Glomerular visceral epithelial cell (primary cell): ENCODE results near the gene PROM1.
A peak's percentile ranks its signal among the peaks of the same experiment; 100 is the strongest.

Source experiments
- DNase-seq: peaks from one replicate; pipeline ENCODE4 v3.0.0-alpha.2; 2016; ENCODE audit errors: extremely low spot score

The PROM1 gene

DNA sequence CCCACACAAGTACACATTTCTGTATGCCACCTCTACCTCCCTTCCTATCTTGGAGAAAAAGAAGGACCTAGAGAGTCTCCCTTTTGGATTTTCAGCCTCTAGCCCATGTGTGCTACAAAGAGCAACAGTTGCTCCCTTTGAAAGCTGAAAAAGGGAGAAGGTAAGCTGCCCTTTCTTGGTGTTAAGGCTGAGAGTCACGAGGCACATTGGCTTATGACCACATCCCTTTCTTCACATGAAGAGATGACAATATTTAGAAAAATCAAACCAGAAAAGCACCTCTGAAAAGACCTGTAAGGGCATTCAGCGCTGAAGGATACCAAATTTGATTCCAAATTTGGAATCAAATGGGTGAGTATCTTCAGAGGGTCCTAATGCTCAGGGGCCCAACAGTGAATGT, 138.9 kb downstream of the PROM1 start:
- no peak for DNase-seq

DNA sequence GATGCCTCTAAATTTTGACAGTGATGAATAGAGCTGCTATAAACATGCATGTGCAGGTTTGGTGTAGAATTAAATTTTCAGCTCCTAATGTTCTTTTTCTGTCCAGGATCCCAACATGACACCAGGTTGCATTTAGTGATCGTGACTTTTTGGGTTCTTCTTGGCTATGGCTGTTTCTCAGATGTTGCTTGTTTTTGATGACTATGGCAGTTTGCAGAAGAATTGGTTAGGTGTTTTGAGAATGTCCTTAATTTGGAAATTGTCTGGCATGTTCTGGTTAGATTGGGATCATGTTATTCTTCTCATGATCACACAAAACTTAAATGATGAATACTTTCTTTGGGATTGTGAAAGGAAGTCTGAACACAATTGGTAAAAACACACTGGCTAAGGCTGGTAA, 141.5 kb downstream of the PROM1 start:
- no peak for DNase-seq

DNA sequence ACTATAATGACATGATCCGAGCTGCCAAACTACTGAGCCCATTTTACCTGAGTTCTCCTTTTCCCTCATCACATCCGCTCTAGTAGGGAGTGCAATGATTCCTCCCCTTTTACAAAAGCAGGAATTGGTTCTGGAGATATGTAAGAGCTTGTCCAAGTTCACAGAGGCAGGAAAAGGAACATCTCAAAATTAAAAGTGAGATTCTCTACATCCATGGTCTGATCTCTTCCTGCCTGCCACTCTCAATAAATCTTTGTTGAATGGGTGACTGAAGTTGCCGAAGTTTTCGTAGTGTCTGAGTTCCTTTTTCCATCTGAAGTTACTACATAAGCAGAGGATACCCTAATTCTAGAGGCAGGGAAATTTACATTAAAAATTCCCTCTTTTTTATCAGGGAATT, 145.2 kb downstream of the PROM1 start, which contains the start of gene FGFBP1:
Gene FGFBP1 (minus strand): TSS at position 101 of the 400 bp plus-strand sequence. CDS start 2,108 bp downstream, outside the sequence.
- no peak for DNase-seq

DNA sequence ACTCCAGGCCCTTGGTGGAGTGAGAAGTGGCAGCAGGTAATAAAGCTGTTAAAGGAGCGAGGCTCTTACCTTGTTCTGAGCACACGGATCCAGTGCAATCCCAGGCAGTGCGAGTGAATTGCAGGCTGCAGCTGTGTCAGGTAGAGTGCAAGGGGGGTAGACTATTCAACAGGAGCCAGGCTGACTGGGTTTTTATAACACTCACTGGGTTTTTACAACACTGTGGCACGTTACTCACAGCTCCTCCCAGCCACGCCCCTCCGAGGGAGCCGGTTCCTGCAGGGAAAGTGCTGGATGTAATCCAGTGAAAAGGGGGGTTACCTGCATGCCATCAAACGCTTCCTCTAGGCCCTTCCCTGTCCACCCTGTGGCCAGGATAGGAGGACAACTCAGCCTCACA, 145.6 kb downstream of the PROM1 start:
- DNase-seq = peak; percentile 31

DNA sequence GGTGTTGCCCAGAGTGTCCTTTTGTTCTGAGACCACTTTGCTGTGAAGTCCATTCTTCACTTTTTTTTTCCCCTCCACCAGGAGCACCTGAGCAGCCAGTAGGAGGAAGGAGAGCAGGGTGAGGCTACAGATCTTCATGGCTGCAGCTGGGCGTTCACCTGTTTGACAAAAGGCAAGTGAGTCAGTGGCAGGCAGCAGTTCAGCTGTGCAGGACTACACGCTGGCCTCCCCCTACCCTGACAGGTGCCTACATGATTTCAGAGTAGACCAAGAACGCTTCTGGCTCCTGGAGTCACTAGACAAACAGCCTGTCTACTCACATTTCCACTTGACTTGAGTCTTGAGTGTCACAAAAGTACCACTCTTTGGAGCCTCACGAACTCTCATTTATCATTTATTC, 147.3 kb downstream of the PROM1 start:
- no peak for DNase-seq

DNA sequence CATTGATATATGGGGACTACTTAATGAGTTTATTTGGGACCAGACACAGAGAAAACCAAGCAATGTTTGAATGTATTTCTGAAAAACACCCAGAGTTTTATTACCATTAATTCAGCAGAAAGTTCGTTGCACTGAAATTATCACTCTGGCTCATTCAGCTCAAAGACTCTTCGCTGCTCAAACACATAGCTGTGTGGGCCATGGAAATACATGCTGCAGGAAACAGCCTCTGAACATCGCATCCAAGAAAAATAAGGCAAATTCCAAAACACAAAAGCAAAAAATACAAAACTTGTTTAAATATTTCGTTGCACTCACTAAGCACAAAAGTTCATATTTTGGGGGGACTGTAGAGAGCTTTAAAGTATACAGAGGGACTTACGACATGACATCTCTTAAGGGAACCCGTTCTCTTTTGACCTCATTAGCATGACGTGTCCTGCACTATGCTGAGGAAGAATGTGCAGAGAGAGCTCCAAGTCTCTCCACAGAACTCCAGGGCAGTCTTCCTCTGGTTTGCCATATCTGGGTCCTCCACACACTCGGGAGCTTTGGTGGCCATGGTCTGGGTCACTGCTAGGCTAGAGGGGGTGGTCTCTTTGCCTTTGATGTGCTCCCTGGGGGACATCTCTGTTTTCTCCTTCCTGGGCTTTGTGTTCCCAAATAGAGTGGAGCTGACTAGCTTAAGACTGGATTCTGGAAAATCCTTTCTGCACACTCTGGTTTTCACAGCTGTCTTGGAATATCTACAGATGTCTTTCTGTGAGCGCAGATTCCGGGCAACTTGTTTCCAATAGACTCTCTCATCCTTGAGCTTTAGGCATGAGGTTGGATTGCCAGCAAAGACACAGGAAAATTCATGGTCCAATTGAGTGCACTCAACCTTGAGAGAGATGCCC, 148.1 kb downstream of the PROM1 start:
- DNase-seq = no peak

DNA sequence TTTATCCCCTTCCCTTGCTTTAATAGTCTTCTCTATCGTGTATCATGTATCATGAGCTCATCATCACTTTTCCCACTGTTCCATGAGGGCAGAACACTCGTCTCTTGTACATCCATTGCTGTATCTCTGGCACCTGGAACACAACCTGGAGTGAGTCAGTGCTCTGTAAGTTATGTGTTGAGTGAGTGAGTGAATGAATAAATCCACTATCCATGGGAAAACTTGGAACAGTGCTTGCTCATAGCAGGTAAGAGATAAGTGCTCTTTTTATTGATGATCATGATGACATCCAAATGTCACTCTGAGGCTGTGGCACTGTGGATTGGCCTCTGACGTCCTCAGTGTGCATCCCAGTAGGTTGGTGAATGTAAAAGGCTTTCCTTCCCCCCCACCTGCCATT, 149.6 kb downstream of the PROM1 start:
- no peak for DNase-seq

DNA sequence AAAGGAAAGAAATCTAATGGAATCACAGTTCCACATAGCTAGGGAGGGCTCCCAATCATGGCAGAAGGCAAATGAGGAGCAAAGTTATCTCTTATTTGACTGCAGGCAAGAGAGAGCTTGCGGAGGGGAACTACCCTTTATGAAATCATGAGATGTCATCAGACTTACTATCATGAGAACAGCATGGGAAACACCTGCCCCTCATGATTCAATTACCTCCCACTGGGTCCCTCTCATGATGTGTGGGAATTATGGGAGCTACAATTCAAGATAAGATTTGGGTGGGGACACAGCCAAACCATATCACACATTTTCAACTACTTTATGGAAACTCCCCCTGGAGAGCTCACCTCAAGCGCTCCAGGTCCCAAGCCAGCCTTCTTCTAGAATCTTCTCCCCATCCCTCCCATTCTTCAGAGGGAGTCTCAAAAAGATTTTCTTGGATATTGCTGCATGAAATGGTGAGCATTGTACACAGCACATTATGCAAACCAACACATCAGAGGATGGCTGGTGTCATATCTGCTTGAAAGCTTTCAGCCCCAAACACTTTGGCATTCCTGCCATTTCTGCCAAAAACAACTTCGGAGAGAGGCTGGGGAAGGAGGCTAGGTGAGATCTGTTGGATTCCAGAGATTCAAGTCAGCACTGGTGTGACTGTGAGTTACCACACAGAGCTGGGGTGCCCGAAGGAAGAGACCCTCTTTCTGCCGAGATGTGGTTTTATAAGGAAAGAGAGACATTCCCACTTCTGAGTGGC, 152.2 kb downstream of the PROM1 start:
- DNase-seq = no peak

DNA sequence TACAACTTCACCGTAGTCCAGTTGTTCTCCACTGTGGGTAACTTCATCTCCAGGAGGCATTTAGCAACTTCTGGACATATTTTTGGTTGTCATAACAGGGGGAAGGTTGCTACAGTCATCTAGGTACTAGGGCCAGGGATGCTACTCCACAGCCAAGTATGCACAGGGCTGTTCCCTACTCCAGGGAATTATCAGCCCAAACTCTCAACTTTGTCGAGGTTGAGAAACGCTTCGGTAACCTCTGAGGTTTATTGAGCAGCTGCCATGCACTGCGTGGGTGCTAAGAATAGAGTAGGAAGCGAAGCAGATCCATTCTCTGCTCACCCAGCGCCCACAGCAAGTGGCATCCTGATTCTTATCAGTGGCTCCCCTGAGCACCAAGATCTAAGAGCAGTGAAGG, 153.5 kb downstream of the PROM1 start:
- no peak for DNase-seq

DNA sequence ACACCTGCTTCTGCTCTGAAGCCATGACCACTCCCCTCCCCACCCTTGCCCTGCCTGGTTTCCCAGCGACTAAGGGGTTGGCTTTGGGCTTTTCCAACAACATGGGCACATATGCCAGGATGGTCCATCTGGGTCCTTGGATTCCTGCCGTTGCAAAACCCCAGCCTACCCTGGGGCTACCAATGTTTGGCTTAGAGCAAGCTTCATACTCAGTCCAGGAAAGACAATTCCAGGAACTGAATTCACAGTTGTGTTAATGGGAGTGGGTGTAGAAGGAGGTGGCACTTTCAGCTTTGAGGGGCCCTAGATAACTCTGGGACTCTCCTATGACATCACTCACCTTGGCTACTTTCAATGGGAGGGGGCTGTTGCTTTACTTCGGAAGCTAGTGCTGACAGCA, 154.3 kb downstream of the PROM1 start:
- DNase-seq = no peak

DNA sequence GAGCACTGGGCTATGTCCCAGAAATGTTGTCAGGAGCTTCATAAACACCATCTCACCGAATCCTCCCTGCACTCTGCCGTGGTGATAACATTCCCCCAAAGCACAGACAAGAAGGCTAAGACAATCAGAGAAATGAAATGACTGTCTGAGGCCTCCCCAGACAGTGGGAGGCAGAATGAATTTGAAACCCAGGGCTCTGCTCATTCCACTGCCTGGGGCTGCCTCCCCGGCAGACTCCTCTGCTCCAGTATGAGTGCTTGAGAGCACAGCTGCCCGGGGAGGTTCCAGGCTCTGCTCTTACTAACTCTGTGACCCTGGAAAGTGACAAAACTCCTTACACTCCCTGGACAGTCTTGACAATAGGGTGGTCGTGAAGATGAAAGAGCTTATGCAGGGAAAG, 154.9 kb downstream of the PROM1 start:
- DNase-seq = no peak

DNA sequence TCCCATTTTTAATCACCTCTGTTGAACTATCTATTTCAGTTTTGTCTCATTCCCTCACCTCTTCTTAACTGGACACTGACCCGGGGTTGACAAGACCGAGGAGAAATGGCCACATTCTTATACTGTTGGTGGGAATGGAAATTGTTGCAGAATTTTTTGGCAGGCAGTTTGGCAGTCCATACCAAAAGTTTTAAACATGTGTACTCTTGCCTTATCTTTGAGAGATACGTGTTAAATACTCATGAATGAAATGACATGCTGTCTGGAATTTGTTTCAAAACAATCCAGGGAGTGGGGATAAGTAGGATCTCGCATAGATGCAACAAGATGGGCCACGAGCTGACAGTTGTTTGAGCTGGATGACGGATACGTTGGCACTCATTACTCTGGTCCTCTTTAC, 157.3 kb downstream of the PROM1 start:
- DNase-seq = no peak

DNA sequence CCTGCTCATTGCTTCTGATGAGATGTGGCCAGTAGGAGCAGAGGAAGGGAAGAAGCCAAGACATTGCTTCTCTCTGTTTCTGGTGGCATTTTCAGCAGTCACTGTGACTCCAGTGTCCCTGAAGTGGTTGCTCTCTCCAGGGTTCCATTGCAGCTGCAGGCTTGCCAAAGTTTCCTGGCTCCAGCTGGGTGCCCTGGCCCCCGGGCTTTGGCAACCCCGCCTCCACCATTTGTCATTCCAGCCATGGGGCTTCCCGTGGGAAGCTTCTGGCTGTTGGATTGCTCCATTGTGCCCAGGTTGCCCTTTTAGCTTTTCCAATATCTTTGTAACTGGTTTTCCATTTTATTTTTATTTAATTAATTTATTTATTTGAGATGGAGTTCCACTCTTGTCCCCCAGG, 158.0 kb downstream of the PROM1 start:
- DNase-seq = no peak

DNA sequence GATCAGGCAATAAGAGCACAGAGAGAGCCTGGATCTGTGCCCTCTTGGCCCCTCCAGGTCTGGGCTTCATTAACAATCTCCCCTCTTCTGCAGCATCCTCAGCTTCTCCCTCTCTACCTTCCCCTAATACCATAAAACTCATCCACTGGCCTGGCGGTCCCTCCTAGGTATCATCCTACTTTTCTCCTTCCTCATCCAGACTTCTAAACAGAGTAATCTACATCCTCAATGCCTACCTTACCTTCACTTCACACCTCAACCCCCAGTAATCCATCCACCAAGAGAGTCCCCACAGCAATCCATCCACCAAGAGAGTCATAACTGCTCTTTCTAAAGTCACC, 162.3 kb downstream of the PROM1 start:
- no peak for DNase-seq

DNA sequence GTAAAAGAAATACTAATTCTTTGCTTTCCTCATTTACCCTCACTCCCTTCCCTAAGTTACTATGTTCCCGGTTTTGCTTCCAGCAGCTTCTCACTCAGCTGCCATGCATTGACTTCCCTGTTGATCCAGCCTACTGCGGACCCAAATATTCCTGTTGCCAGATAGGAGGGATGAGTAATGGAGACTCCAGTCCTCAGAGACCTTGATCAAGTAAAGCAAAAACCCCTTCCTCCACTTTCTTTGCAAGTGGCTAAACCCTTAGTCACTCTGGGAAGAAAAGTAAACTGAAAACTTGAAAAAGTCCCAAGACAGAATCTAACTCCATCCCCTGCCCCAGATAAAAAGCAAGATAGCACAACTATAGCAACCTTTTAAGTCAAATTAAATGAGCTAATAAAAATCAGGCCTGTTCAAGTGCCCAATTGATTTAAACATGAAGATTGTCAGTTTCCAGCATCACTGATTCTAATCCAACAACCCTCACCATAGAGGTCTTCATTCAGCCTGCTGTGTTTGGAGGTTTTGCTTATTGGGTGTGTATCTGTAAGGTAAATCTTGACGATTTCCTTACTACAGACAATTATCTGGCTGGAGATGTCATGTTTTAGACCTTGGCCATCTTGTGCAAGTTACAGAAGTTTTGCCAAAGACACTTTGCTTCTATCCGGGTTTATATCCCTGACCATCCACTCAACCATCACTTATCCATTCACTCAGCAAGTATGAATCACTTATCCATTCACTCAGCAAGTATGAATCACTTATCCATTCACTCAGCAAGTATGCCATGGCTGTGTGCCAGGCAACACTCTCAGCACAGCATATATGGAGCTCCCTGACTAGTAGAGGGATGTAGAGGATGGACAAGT, 162.9 kb downstream of the PROM1 start:
- DNase-seq = peak; percentile 96

DNA sequence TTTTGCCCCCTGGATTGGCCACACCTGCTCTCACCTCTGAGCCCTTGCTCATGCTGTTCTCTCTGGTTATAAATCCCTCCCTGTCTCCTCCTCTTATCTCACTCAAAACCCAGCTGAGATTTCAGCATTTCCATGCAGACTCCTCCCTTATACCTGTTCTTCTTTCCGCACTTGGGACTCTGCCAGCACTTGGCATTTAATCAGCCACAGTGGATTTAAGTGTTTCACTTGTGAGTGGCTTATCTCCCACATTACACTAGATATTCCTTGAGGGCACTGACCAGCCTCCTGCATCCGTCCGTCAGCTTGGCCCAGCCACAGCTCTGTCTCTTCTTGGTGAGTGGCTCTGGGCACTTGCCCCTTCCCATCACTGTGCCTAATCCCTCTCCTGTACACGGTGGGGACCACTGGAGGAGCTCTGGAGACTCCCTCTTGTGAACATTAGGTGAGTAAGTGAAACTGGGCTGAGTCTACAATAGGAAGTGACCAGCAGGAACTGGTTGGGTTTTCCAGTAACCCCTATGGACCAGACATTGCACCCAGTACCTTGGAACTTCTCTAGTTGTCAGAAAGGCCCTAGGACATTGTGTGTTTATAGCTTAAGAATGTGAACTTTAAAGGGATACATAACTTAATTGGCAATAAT, 165.2 kb downstream of the PROM1 start:
- no peak for DNase-seq
